HG03097 (cell line): Measurements from ENCODE around the gene CCDC40.

Source experiments
- ATAC-seq: cut with Tn5 transposase; IDR thresholded peaks from one replicate; pipeline ENCODE4 v1.9.1; 2021; ENCODE audit not compliant: unreplicated experiment, low FRiP score

The CCDC40 gene

GRCh38 chr17:80000981-80001775 is 35.3 kb upstream of the CCDC40 start:
- no peak for ATAC-seq

DNA sequence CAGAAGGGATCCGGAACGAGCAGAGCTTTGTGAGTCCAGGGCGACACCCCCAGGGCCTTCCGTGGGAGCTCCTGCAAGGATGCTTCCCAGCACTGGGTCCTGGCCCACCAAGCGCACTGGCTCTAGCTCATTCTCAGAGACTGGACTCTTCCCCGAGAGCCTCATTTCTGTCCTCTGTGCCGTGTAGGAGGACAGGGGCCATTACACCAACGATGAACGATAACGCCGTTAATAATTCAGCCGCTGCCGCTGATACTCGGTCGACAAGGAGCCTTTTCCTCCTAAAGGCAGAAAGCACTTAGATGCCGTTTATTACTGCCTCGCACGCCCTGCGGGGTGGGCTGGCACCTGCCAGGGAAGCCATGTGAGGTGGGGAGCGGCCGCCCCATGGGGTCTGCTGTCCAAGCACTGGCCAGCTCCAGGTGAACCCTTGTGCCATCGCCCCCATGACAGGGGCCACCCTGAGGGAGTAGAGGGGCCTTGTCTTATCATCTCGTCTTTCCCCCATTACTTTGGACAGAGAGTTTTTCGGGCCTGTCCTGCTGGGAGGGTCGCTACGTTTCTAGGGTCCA is 34.3 kb upstream of the CCDC40 start:
- ATAC-seq: no peak

- no peak for ATAC-seq
Observed at GRCh38 chr17:80002690-80003490, 33.6 kb upstream of the CCDC40 start.

DNA sequence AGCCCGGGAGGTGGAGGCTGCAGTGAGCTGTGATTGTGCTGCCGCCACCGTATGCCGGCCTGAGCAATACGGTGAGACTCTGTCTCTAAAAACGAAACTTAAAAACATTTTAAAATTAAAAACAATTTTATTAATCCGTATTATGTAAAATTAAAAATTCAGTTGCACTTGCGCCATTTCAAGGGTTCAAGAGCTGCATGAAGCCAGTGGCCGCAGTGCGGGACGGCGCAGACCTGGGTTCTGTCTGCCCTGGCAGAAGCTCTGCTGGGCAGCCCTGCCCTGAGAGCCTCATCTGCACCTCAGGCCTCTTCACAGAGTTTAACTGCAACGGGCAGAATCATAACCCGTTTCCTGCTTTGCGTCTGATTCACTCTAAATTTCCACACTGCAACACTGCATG is 32.5 kb upstream of the CCDC40 start:
- ATAC-seq: no peak

- no peak for ATAC-seq
Observed at GRCh38 chr17:80005360-80006338, 30.8 kb upstream of the CCDC40 start.

DNA sequence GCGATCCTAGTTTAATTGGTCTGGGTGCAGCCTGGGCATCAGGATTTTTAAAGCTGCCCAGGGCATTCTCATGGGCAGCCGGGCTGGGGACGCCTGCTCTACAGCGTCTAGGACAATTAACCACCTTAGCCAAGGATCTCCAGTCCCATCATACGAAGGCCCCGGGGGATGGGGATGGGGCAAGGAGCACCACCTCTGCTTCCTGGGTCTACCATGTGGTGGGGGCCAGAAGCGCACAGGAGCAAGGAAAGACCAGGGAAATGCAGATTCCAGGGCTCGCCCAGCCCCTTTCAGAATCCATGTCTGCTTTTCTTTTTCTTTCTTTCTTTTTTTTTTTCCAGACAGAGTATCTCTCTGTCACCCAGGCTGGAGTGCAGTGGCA is 30.1 kb upstream of the CCDC40 start:
- no peak for ATAC-seq

DNA sequence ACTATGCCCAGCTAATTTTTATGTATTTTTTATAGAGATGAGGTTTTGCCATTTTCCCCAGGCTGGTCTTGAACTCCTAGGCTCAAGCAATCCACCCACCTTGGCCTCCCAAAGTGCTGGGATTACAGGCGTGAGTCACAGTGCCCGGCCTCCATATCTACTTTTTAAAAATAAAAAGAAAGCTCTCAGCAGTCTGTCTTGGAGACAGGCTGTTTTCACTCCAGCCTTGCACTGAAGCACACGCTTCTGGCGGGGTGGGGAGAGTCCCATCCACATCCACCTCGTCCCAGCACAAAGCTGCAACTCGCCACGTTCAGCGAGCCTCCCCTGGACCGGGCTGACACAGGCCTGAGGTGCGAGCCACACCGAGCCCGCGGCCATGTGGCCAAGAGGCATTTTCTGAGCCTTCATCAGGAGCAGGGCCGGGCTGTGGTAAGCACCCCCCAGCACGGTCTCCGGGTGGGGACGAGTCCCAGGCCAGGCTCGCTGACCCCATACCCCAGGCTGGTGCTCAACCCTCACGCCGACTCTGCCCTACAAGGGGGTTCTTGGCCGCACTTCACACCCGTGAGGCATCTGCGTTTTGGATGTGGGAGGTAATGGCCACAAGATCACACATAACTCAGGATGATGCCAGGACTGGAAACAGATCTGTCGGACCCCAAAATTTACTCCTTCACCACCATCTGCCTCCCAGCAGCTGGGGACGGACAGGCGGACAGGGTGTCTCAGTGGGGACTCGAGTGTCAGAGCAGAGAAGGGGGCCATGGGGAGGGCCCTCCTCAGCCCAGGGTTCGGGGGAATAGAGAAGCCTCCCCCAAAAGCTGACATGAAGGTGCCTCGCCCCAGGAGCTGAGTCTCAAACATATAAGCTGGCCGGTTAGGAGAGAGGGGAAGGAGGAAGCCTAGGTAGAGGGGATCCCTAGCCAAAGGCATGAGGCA is 29.4 kb upstream of the CCDC40 start:
- ATAC-seq: no peak

- ATAC-seq: no peak
Observed at GRCh38 chr17:80007939-80008338, 28.5 kb upstream of the CCDC40 start.

DNA sequence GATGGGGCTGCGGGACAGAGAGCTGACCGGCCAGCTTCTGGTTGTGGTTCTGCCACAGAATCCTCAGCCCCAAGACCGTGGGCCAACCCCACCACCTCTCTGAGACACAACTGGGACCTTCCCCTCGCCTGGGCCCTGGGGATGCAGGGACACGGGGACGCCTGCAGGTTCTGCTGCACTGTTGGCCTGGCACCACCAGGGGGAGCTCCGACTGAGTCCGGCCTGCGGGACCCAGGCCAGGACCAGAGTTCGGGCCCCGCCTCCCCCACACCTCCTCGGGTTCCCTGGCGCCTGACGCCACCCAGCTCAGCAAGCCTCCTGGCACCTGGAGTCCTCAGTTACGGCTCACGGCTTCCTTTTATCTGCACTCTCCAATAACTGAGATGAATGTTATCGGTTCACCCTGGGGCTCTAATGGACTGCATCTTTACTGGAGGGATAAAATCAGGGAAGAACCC is 28.0 kb upstream of the CCDC40 start:
- no peak for ATAC-seq

DNA sequence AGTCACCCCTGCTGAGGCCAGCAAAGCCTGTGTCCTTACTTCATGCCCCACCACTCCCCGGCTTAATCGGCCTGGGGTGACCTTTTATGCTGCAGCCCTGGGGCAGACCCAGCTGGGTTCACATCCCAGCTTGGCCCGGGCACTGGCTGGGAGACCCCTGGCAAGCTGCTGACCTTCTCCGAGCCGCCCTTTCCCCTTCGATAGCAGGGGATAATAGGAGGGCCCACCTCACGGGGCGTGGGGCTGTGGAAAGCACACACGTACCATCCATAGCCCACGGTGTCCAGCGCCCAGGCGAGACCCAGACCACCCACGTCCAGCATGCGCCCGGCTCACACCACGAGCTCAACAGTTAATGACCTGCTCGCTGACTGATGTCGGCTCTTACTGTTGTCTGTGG is 27.6 kb upstream of the CCDC40 start:
- no peak for ATAC-seq

DNA sequence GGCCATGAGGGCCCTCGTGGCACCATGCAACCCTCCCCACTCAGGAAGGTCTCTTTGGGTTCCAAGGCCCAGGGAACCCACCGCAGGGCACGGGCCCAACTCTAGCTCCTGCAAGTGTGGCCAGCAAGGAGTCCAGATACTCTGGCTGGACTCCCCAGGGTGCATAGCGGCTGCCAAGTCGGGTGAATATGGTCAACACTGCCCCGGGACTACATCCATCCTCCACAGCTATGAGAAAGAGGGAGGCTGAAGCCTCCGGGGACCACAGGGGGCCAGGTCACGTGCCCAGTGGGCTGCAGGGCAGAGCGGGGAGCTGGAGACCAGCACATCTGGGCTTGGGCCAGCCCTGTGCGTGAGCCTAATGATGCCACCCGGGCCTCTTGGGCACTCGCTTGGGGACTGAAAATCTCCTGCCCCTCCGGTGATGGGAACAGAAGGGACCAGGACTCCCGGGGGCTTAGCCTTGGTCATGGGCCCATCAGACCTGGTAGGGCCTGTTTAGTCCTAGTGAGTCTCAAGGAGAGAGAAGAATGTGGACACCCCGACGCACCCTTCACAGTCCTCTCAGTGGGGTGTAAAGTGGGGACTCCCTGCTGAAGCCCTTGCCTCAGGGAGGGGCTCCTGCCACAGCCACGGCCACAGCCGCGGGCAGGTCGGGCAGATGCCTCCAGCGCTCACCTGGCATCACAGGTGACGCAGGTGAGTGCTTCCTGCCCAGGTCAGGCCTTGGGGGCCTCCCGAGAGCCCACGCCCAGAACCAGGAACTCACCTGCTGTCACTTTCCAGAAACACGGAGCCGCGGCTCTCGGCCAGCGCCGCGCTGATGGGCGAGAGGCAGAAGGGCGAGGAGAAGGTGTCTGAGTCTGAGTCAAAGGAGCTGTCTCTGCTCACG is 26.8 kb upstream of the CCDC40 start:
- ATAC-seq: no peak

- no peak for ATAC-seq
Observed at GRCh38 chr17:80010283-80010858, 26.1 kb upstream of the CCDC40 start.

DNA sequence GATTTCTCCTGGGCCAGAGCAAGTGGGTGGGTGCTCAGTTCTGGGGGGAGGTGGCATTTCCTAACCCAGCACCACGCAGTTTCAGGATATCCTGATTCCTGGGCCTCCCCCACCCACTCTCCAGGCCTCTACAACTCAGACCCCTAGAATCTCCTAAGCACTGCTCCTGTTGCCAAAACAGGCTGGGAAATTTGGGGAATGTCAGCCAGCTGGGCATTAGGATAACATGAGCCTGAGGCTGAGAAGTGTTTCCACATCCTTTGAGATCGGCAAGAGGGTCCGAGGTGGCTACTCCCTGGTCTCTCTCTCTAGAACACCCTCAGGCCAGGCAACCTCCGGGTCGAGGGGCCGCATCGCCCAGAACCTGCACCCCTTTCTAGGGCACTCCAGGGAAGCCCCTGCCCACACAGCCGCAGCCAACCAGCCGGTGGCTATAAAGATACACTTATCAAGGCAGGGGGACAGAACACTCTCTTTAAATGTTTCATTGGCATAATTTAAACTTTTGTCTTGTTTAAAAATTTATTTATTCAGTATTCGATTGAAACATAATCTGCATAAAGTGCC is 24.4 kb upstream of the CCDC40 start:
- no peak for ATAC-seq

DNA sequence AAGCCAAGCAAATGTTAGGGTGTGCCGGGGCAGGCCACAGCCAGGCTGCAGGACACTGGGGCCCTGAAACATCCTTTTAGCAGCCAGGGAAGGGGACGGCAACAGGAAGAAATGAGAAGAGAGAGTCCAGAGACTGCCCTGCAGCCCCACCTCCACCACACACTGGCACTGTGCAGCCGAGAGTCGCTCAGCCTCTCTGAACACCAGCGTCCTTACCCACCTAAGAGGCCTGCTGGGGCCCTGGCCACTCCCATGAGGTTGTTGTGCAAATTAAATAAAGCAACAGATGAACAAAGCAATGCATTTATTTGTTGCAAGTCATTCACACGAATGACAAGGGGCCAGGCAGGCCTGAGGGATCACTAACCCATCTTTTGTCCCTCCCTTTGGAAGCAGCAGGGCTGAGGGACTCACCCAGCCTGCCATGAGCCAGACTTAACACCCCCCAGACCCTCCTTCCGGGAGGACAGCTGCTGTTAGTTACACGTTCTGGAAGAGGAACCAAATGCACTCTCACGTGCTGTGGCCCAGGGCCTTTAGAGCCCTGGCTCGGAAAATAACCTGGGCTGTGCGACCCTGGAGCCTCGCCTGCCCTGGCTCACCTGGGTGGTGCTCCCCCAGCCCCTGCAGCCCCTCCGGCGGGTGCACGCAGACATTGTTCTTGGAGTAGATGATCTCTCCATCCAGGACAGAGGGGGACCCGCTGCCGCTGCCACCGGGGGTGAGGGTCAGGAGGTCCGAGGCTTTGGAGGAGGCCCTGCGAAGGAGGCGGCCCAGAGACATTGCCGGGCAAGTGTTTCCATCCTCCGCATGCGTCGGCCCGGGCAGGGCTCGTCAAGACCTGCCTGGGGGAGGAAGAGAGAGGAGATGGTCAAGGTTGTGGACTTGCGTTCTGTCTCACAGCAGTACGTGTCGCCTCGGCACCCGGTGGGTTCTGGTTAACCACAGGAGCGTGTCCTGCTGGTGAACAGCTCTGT is 23.4 kb upstream of the CCDC40 start:
- ATAC-seq: no peak

DNA sequence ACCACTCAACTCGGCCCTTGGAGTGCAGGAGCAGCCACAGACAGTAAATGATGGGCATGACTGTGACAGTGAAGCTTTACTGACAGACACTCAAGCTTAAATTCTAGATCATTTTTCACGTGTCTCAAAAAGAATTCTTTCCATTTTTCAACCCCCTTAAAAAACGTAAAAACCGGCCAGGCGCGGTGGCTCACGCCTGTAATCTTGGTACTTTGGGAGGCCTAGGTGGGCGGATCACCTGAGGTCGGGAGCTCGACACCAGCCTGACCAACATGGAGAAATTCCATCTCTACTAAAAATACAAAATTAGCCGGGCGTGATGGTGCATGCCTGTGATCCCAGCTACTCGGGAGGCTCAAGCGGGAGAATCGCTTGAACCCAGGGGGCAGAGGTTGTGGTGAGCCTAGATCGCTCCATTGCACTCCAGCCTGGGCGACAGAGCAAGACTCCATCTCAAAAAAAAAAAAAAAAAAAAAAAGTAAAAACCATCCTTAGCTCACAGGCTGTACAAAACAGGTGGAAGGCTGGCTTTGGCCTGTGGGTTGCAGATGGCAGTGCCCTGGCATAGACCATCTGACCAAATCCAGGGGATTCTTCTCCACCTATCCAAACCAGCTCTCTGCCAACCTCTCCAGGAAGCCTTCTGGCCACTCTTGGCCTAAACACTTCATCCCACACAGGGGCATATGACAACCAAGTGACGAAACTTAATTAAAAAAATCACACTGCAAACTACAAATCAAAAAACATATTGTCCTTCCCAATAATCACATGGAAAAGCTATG is 19.0 kb upstream of the CCDC40 start:
- no peak for ATAC-seq
